Neural crest cell (in vitro differentiated cells): ENCODE results near the gene DDX4. TPM values are rescaled to one million over a fixed set of nuclear protein-coding genes. Genes with fewer than 3 reads are reported as not detected.

Experiments
- DNase-seq: peaks from one replicate; pipeline ENCODE4 v3.0.0; 2021; ENCODE audit warnings: low read depth, mixed read lengths, low spot score
- H3K27ac Mint-ChIP-seq: one replicate; pipeline ENCODE4 v1.8.0; 2021; ENCODE audit warnings: mild to moderate bottlenecking, mixed read lengths; ENCODE audit not compliant: unreplicated experiment
- H3K27me3 Mint-ChIP-seq: 2 replicates; pipeline ENCODE4 v1.8.0; 2021; ENCODE audit warnings: low read depth, mild to moderate bottlenecking, mixed read lengths
- H3K36me3 Mint-ChIP-seq: 2 replicates; pipeline ENCODE4 v1.8.0; 2021; ENCODE audit warnings: low read depth, mild to moderate bottlenecking, mixed read lengths
- H3K4me1 Mint-ChIP-seq: 2 replicates; pipeline ENCODE4 v1.8.0; 2021; ENCODE audit warnings: mixed read lengths
- H3K4me3 Mint-ChIP-seq: one replicate; pipeline ENCODE4 v1.8.0; 2021; ENCODE audit warnings: mild to moderate bottlenecking, mixed read lengths
- H3K9me3 Mint-ChIP-seq: 2 replicates; pipeline ENCODE4 v1.8.0; 2021; ENCODE audit warnings: mixed read lengths
- CTCF ChIP-seq: fragments of 200-600 bp; sonication (generic); conservative IDR thresholded peaks from 2 replicates; pipeline ENCODE4 v1.5.0; 2021; ENCODE audit warnings: antibody characterized with exemption, mild to moderate bottlenecking
- total RNA-seq: library from RNA; stranded (reverse); gene quantifications from 2 replicates; pipeline ENCODE4 v1.2.1, GENCODE V29; 2021

The DDX4 gene
- total RNA-seq, 1 donor from 2014 or later, result not detected

- Mint-ChIP-seq H3K4me1 (peaks cover 16% of the 10 kb centered on the region), H3K36me3 (no peaks in the 10 kb centered on the region), H3K9me3 (no peaks in the 10 kb centered on the region), H3K27me3 (no peaks in the 10 kb centered on the region), H3K4me3 (peak overlapping the region; percentile 64), H3K27ac (no peak overlapping the region)
- no peak for TF ChIP-seq CTCF
- DNase-seq, result no peak
Measured at GRCh38 chr5:55708732-55709131, 29.1 kb upstream of the DDX4 start.

- peaks cover 3% of the 10 kb centered on the region for H3K9me3 Mint-ChIP-seq
Measured at GRCh38 chr5:55711507-55712022, 26.3 kb upstream of the DDX4 start.

GRCh38 chr5:55712023-55712859 is 25.6 kb upstream of the DDX4 start, which contains the start of gene SLC38A9:
Gene SLC38A9, minus strand, starts transcription at chr5:55712324. Its CDS starts 14,366 bp downstream, at chr5:55697958.
- Mint-ChIP-seq H3K4me1 (peaks cover 16% of the 10 kb centered on the region), H3K36me3 (peaks cover 3% of the 10 kb centered on the region), H3K9me3 (peaks cover 6% of the 10 kb centered on the region), H3K4me3 (peak within 1 kb of the TSS; percentile 100), H3K27ac (peak within 1 kb of the TSS; percentile 99), H3K27me3 (no peaks in the 10 kb centered on the region)
- TF ChIP-seq CTCF, result no peak
- DNase-seq, result peak; percentile 86

More at GRCh38 chr5:55711507-55712022, 26.3 kb upstream of the DDX4 start:
- peaks cover 16% of the 10 kb centered on the region for H3K4me1 Mint-ChIP-seq
- H3K27ac Mint-ChIP-seq, result peak overlapping the region; percentile 99
- no peaks in the 10 kb centered on the region for H3K27me3 Mint-ChIP-seq
- H3K36me3 Mint-ChIP-seq, result peaks cover 3% of the 10 kb centered on the region
- no peak for DNase-seq
- H3K4me3 Mint-ChIP-seq, result peak overlapping the region; percentile 100
- TF ChIP-seq CTCF, result no peak

- Mint-ChIP-seq H3K4me1 (peaks cover 16% of the 10 kb centered on the region), H3K27me3 (no peaks in the 10 kb centered on the region), H3K27ac (no peak overlapping the region), H3K9me3 (peaks cover 6% of the 10 kb centered on the region), H3K36me3 (peaks cover 3% of the 10 kb centered on the region), H3K4me3 (peak overlapping the region; percentile 49)
- no peak for TF ChIP-seq CTCF
- no peak for DNase-seq
Measured at GRCh38 chr5:55713871-55714270, 24.0 kb upstream of the DDX4 start.

- peaks cover 6% of the 10 kb centered on the region for H3K36me3 Mint-ChIP-seq
- no peak for TF ChIP-seq CTCF
- H3K27ac Mint-ChIP-seq, result no peak overlapping the region
- peak overlapping the region; percentile 49 for H3K4me3 Mint-ChIP-seq
- DNase-seq, result no peak
- peaks cover 16% of the 10 kb centered on the region for H3K4me1 Mint-ChIP-seq
- H3K27me3 Mint-ChIP-seq, result no peaks in the 10 kb centered on the region
- H3K9me3 Mint-ChIP-seq, result peaks cover 8% of the 10 kb centered on the region
Measured at GRCh38 chr5:55714339-55714738, 23.5 kb upstream of the DDX4 start.
